ENCODE results near the gene CYB561A3. TPM values are rescaled to one million over a fixed set of nuclear protein-coding genes. Genes with fewer than 3 reads are reported as not detected.

CYB561A3 gene
- total and polyA plus RNA-seq, 2 donors (not counting 1 experiment from before 2014, with no cell fraction given), result 248 to 756 TPM

DNA sequence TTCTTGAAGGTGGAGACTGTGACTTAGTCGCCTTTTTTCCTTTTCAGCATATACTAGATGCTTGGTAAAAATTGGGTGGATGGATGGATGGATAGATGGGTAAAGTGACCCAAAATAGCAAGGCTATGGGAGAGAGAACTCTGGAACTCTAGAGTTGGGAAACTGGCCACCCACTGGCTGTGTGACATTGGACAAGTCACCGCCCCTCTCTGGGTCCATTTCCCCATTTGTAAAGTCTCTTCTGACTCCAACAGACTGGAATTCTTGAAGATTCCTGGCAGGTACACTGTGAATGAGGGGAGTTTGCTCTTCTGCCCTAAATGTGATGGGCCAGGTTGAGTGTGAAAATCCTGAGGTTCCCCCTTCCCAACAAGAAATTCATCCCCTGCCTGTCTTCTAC is 20.7 kb downstream of the CYB561A3 start:
- Histone ChIP-seq H3K4me2 (replicated peaks; ENCODE audit: low read depth, low read length, poor library complexity, severe bottlenecking) (no peak overlapping the region), H3K4me1 (ENCODE audit: control insufficient read depth in 2 of 2, insufficient read depth in 2 of 2, low read length in 2 of 2) (peaks cover 7 to 13% of the 10 kb centered on the region in 2 donors), H3K9ac (ENCODE audit: low read length) (no peak overlapping the region), H3K27me3 (replicated peaks in 1 of 4; ENCODE audit: control extremely low read depth in 1 of 4, control insufficient read depth in 3 of 4, insufficient read depth in 4 of 4, low read length in 3 of 4) (no peaks in the 10 kb centered on the region), H3K4me3 (ENCODE audit: control extremely low read depth in 1 of 5, extremely low read depth in 1 of 5, insufficient read depth in 1 of 5, low read depth in 2 of 5, low read length in 4 of 5) (no peak overlapping the region), H3K27ac (ENCODE audit: low read length in 2 of 2) (no peak overlapping the region), H3K9me3 (ENCODE audit: control extremely low read depth in 1 of 3, control insufficient read depth in 2 of 3, insufficient read depth in 1 of 3, low read length in 2 of 3) (no peaks in the 10 kb centered on the region), H3K79me2 (ENCODE audit: control insufficient read depth, insufficient read depth, low read length) (peaks cover 16% of the 10 kb centered on the region), H2AFZ (ENCODE audit: insufficient read depth, low read depth, low read length, poor library complexity, severe bottlenecking) (no peak overlapping the region), H3K36me3 (replicated peaks in 1 of 2; ENCODE audit: control extremely low read depth in 1 of 2, control insufficient read depth in 1 of 2, extremely low read depth in 1 of 2, insufficient read depth in 2 of 2, low read length in 1 of 2) (peaks cover 0 to 18% of the 10 kb centered on the region in 2 experiments), H4K20me1 (ENCODE audit: control insufficient read depth, insufficient read depth, low read length, poor library complexity, severe bottlenecking) (peaks cover 8% of the 10 kb centered on the region)
- intact Hi-C loops (cut with micrococcal nuclease), result no loop called here
- ChIA-PET POLR2A (interaction anchor here (1.0 kb wide), 1 partner anchor 21 kb away, joined by 3 read pairs; the partner anchor contains the start of genes CYB561A3 and TMEM138), CTCF (interaction anchor here (10.1 to 11.2 kb wide), 2 partner anchors 21 to 44 kb away, joined by 436 to 649 read pairs; partner anchors contain the start of genes CYB561A3 and TMEM138)
- Mint-ChIP-seq H3K27ac (no peak overlapping the region), H3K4me3 (no peak overlapping the region), H3K27me3 (no peaks in the 10 kb centered on the region), H3K9me3 (ENCODE audit: insufficient read depth) (no peaks in the 10 kb centered on the region), H3K4me1 (peaks cover 26% of the 10 kb centered on the region)
- 100% methylated on average over 1 of the region's 2 CpGs for WGBS (ENCODE audit: insufficient coverage)
- DNase-seq (no peak), ATAC-seq (ENCODE audit: low read depth) (no peak)
- no peak for TF ChIP-seq EZH2 (IDR thresholded peaks at IDR 0.05; ENCODE audit: borderline replicate concordance, insufficient read depth, low read depth, low read length, poor library complexity, severe bottlenecking)
- TF ChIP-seq, protein P1, sequence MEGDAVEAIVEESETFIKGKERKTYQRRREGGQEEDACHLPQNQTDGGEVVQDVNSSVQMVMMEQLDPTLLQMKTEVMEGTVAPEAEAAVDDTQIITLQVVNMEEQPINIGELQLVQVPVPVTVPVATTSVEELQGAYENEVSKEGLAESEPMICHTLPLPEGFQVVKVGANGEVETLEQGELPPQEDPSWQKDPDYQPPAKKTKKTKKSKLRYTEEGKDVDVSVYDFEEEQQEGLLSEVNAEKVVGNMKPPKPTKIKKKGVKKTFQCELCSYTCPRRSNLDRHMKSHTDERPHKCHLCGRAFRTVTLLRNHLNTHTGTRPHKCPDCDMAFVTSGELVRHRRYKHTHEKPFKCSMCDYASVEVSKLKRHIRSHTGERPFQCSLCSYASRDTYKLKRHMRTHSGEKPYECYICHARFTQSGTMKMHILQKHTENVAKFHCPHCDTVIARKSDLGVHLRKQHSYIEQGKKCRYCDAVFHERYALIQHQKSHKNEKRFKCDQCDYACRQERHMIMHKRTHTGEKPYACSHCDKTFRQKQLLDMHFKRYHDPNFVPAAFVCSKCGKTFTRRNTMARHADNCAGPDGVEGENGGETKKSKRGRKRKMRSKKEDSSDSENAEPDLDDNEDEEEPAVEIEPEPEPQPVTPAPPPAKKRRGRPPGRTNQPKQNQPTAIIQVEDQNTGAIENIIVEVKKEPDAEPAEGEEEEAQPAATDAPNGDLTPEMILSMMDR (IDR thresholded peaks at IDR 0.05), result no peak

DNA sequence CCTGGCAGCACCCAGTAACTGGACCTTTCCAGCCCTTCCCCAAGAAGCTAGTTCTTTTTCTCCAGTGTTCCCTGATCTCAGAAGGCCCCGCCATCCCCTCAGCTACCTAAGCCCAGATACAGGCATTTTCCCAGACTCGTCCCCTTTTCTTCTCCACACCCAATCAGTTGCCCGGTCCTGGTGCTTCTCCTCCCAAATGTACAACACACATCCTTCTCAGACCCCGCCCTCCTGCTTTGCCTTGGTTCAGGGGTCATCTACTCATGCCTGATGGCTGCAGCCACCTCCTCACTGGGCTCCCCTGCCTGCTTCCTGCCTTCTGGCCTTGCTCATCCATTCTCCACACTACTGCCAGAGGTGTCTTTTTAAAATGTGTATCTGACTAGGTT is 22.2 kb downstream of the CYB561A3 start:
- H3K4me1 Mint-ChIP-seq, result peaks cover 23% of the 10 kb centered on the region
- DNase-seq (no peak), ATAC-seq (ENCODE audit: low read depth) (no peak)
- no peaks in the 10 kb centered on the region for H3K27me3 Mint-ChIP-seq
- H3K9me3 Mint-ChIP-seq (ENCODE audit: insufficient read depth), result no peaks in the 10 kb centered on the region
- no peaks in the 10 kb centered on the region for H4K20me1 ChIP-seq (ENCODE audit: control insufficient read depth, insufficient read depth, low read length, poor library complexity, severe bottlenecking)
- no peak for TF ChIP-seq EZH2 (IDR thresholded peaks at IDR 0.05; ENCODE audit: borderline replicate concordance, insufficient read depth, low read depth, low read length, poor library complexity, severe bottlenecking)
- TF ChIP-seq, protein P1 (IDR thresholded peaks at IDR 0.05), result no peak
- H3K36me3 ChIP-seq (replicated peaks in 1 of 2; ENCODE audit: control extremely low read depth in 1 of 2, control insufficient read depth in 1 of 2, extremely low read depth in 1 of 2, insufficient read depth in 2 of 2, low read length in 1 of 2), result peaks cover 0 to 9% of the 10 kb centered on the region in 2 experiments
- no peak overlapping the region for H3K27ac ChIP-seq (ENCODE audit: low read length in 2 of 2)
- H3K79me2 ChIP-seq (ENCODE audit: control insufficient read depth, insufficient read depth, low read length), result peaks cover 16% of the 10 kb centered on the region
- H2AFZ ChIP-seq (ENCODE audit: insufficient read depth, low read depth, low read length, poor library complexity, severe bottlenecking), result no peak overlapping the region
- H3K4me3 Mint-ChIP-seq, result no peak overlapping the region
- no peak overlapping the region for H3K4me3 ChIP-seq (ENCODE audit: control extremely low read depth in 1 of 5, extremely low read depth in 1 of 5, insufficient read depth in 1 of 5, low read depth in 2 of 5, low read length in 4 of 5)
- no peaks in the 10 kb centered on the region for H3K27me3 ChIP-seq (replicated peaks in 1 of 4; ENCODE audit: control extremely low read depth in 1 of 4, control insufficient read depth in 3 of 4, insufficient read depth in 4 of 4, low read length in 3 of 4)
- no peak overlapping the region for H3K4me2 ChIP-seq (replicated peaks; ENCODE audit: low read depth, low read length, poor library complexity, severe bottlenecking)
- ChIA-PET CTCF (interaction anchor here (1.3 to 11.2 kb wide), 3 partner anchors 9 to 45 kb away, joined by 4 to 649 read pairs (median 436); partner anchors contain the start of genes CYB561A3 and TMEM138), POLR2A (interaction anchor here (2.0 kb wide), 1 partner anchor 22 kb away, joined by 8 read pairs; the partner anchor contains the start of genes CYB561A3 and TMEM138)
- H3K9ac ChIP-seq (ENCODE audit: low read length), result no peak overlapping the region
- intact Hi-C loops (cut with micrococcal nuclease), result no loop called here
- peaks cover 8 to 15% of the 10 kb centered on the region in 2 donors for H3K4me1 ChIP-seq (ENCODE audit: control insufficient read depth in 2 of 2, insufficient read depth in 2 of 2, low read length in 2 of 2)
- H3K27ac Mint-ChIP-seq, result peak overlapping the region; percentile 50
- 98% methylated on average over 4 of the region's 4 CpGs for WGBS (ENCODE audit: insufficient coverage)
- no peaks in the 10 kb centered on the region for H3K9me3 ChIP-seq (ENCODE audit: control extremely low read depth in 1 of 3, control insufficient read depth in 2 of 3, insufficient read depth in 1 of 3, low read length in 2 of 3)

Data from B cell (primary cell).